H1 (cell line): ENCODE results near the gene PTMS. TPM values are rescaled to one million over a fixed set of nuclear protein-coding genes. Genes with fewer than 3 reads are reported as not detected.

Source experiments
- CTCF ChIA-PET: fragments of 300-600 bp; sonication (Branson Sonifier 250); formaldehyde crosslinking; loops from one replicate; lab custom pipeline; 2021; ENCODE audit not compliant: partially characterized antibody; lab: Charles Lee
- POLR2A ChIA-PET: fragments of 300-600 bp; sonication (Branson Sonifier 250); formaldehyde crosslinking; loops from one replicate; lab custom pipeline; 2021; ENCODE audit warnings: inconsistent platforms; ENCODE audit not compliant: partially characterized antibody; lab: Charles Lee
- DNase-seq, 2 experiments: peaks; one replicate each; pipeline versions ENCODE4 v3.0.0 to v3.0.0-alpha.2; 2010 to 2022; ENCODE audit warnings: low spot score in 2 of 2, low read depth in 1 of 2, mixed read lengths in 1 of 2
- FAIRE-seq: peaks from 2 replicates; lab custom pipeline; 2011; peaks lifted over from hg19 to GRCh38; lab: Jason Lieb, UNC
- H2AFZ ChIP-seq: 2 replicates; pipeline ENCODE4 v1.8.1; 2012; ENCODE audit warnings: low read length, inconsistent platforms
- H2AK5ac ChIP-seq: 2 replicates; pipeline ENCODE4 v1.6.1; 2013; ENCODE audit warnings: low read depth, low read length
- H2BK120ac ChIP-seq: replicated peaks from 2 replicates; pipeline ENCODE3; 2013; ENCODE audit warnings: low read depth, low read length, inconsistent platforms
- H2BK12ac ChIP-seq: 2 replicates; pipeline ENCODE4 v1.6.1; 2013; ENCODE audit warnings: low read depth, low read length
- H2BK15ac ChIP-seq: 2 replicates; pipeline ENCODE4 v1.6.1; 2013; ENCODE audit warnings: low read length
- H2BK20ac ChIP-seq: 2 replicates; pipeline ENCODE4 v1.6.1; 2013; ENCODE audit warnings: low read length
- H2BK5ac ChIP-seq: 2 replicates; pipeline ENCODE4 v1.6.1; 2013; ENCODE audit warnings: low read depth, low read length
- H3K14ac ChIP-seq: 2 replicates; pipeline ENCODE4 v1.6.1; 2013; ENCODE audit warnings: inconsistent platforms; ENCODE audit not compliant: insufficient read length
- H3K18ac ChIP-seq: 2 replicates; pipeline ENCODE4 v1.6.1; 2013; ENCODE audit warnings: low read length; ENCODE audit errors: extremely low read depth
- H3K23ac ChIP-seq: 2 replicates; pipeline ENCODE4 v1.6.1; 2013; ENCODE audit warnings: inconsistent platforms; ENCODE audit not compliant: insufficient read length
- H3K23me2 ChIP-seq: 2 replicates; pipeline ENCODE4 v1.6.1; 2013; ENCODE audit warnings: low read depth, low read length
- H3K27ac ChIP-seq: 2 replicates; pipeline ENCODE4 v1.6.1; 2011; ENCODE audit warnings: low read depth, low read length, inconsistent platforms
- H3K27me3 ChIP-seq, 4 experiments: replicated peaks in 1 of 4; 1 replicate in 1 of 4; 2 replicates in 3 of 4; pipeline versions ENCODE4 v1.6.1 to v1.8.1; 2011 to 2013; ENCODE audit warnings: low read length in 3 of 4, mild to moderate bottlenecking in 3 of 4, inconsistent platforms in 2 of 4, mixed read lengths in 2 of 4, moderate library complexity in 1 of 4; ENCODE audit not compliant: control insufficient read depth in 3 of 4, insufficient read depth in 3 of 4; ENCODE audit errors: extremely low read depth in 1 of 4
- H3K36me3 ChIP-seq, 4 experiments: 2 replicates each; pipeline versions ENCODE4 v1.6.1 to v1.8.1; 2011 to 2013; ENCODE audit warnings: mild to moderate bottlenecking in 4 of 4, low read length in 3 of 4, moderate library complexity in 2 of 4, control low read depth in 1 of 4, inconsistent platforms in 1 of 4; ENCODE audit not compliant: insufficient read depth in 4 of 4, control insufficient read depth in 2 of 4
- H3K4ac ChIP-seq: replicated peaks from 2 replicates; pipeline ENCODE3; 2013; ENCODE audit warnings: low read length, low read depth, mixed read lengths, inconsistent platforms; ENCODE audit not compliant: insufficient read length
- H3K4me1 ChIP-seq, 4 experiments: replicated peaks in 1 of 4; 1 replicate in 1 of 4; 2 replicates in 3 of 4; pipeline versions ENCODE4 v1.6.1 to v1.8.1; 2011 to 2013; ENCODE audit warnings: low read length in 3 of 4, inconsistent platforms in 2 of 4, mixed read lengths in 1 of 4; ENCODE audit not compliant: insufficient read depth in 4 of 4, control insufficient read depth in 3 of 4
- H3K4me2 ChIP-seq, 2 experiments: 2 replicates each; pipeline versions ENCODE4 v1.6.1 to v1.8.1; 2011 to 2013; ENCODE audit warnings: low read depth in 2 of 2, low read length in 2 of 2, control low read depth in 1 of 2, inconsistent platforms in 1 of 2, mild to moderate bottlenecking in 1 of 2; ENCODE audit not compliant: insufficient read depth in 1 of 2
- H3K4me3 ChIP-seq, 4 experiments: fragments of 200-600, 300-600 bp in 1 of 4; sonication (generic), shearing (Covaris generic), sonication (Bioruptor Twin) in 1 of 4; 2 replicates each; pipeline versions ENCODE4 v1.5.1 to v1.8.1; 2011 to 2016; ENCODE audit warnings: low read length in 4 of 4, low read depth in 3 of 4, control low read depth in 2 of 4, inconsistent platforms in 2 of 4, mild to moderate bottlenecking in 2 of 4, mixed read lengths in 1 of 4, moderate library complexity in 1 of 4; ENCODE audit not compliant: insufficient read depth in 2 of 4; ENCODE audit errors: extremely low read depth in 1 of 4
- H3K56ac ChIP-seq: replicated peaks from 2 replicates; pipeline ENCODE3; 2013; ENCODE audit warnings: low read depth, mild to moderate bottlenecking, mixed read lengths, low read length, inconsistent platforms; ENCODE audit not compliant: insufficient read length
- H3K79me1 ChIP-seq: 2 replicates; pipeline ENCODE4 v1.6.1; 2013; ENCODE audit warnings: low read depth, low read length, control low read depth
- H3K79me2 ChIP-seq, 2 experiments: 2 replicates each; pipeline versions ENCODE4 v1.6.1 to v1.8.1; 2012 to 2013; ENCODE audit warnings: low read length in 2 of 2, mild to moderate bottlenecking in 2 of 2, inconsistent platforms in 1 of 2; ENCODE audit not compliant: insufficient read depth in 2 of 2, control insufficient read depth in 1 of 2
- H3K9ac ChIP-seq, 4 experiments: replicated peaks in 1 of 4; 1 replicate in 1 of 4; 2 replicates in 3 of 4; pipeline versions ENCODE4 v1.6.1 to v1.8.1; 2011 to 2013; ENCODE audit warnings: low read depth in 3 of 4, low read length in 3 of 4, control low read depth in 2 of 4, mild to moderate bottlenecking in 2 of 4, moderate library complexity in 2 of 4, inconsistent platforms in 1 of 4; ENCODE audit errors: extremely low read depth in 1 of 4
- H3K9me3 ChIP-seq, 2 experiments: 2 replicates each; pipeline versions ENCODE4 v1.6.1 to v1.8.1; 2012 to 2013; ENCODE audit warnings: mild to moderate bottlenecking in 2 of 2, moderate library complexity in 2 of 2, control low read depth in 1 of 2, inconsistent platforms in 1 of 2, low read depth in 1 of 2, low read length in 1 of 2, mixed read lengths in 1 of 2; ENCODE audit not compliant: insufficient read depth in 2 of 2
- H4K20me1 ChIP-seq, 2 experiments: replicated peaks in 1 of 2; 2 replicates each; pipeline versions ENCODE3 to v1.8.1; 2011 to 2013; ENCODE audit warnings: inconsistent platforms in 2 of 2, low read length in 2 of 2, mild to moderate bottlenecking in 1 of 2; ENCODE audit not compliant: insufficient read depth in 2 of 2, control insufficient read depth in 1 of 2
- H4K5ac ChIP-seq: 2 replicates; pipeline ENCODE4 v1.6.1; 2013; ENCODE audit warnings: low read length, low read depth, mixed read lengths, inconsistent platforms; ENCODE audit not compliant: insufficient read length
- H4K8ac ChIP-seq: 2 replicates; pipeline ENCODE4 v1.8.0; 2013; ENCODE audit warnings: mild to moderate bottlenecking, moderate library complexity, low read length, inconsistent platforms; ENCODE audit not compliant: insufficient read depth; ENCODE audit errors: extremely low read depth
- H4K91ac ChIP-seq: replicated peaks from 2 replicates; pipeline ENCODE3; 2013; ENCODE audit warnings: low read length, mixed read lengths, inconsistent platforms; ENCODE audit not compliant: insufficient read length
- ASH2L ChIP-seq: fragments of 200-600, 300-600 bp; sonication (generic); IDR thresholded peaks from one replicate; pipeline ENCODE4 v1.7.1; 2017; ENCODE audit warnings: low read length
- GTF2F1 ChIP-seq: IDR thresholded peaks from 2 replicates; pipeline ENCODE4 v1.6.1; 2012; ENCODE audit warnings: low read depth, low read length, improper control_type of control experiment, borderline replicate concordance
- HDAC2 ChIP-seq, 2 experiments: fragments of 300-600 bp in 1 of 2; sonication (generic) in 1 of 2; IDR thresholded peaks; 2 replicates each; pipeline ENCODE4 v1.6.1; 2011 to 2012; ENCODE audit warnings: low read depth in 2 of 2, low read length in 2 of 2, mild to moderate bottlenecking in 2 of 2, moderate library complexity in 2 of 2, borderline replicate concordance in 1 of 2, inconsistent platforms in 1 of 2
- KDM1A ChIP-seq: fragments of 200-600, 300-600 bp; sonication (generic); IDR thresholded peaks from 2 replicates; pipeline ENCODE4 v1.7.1; 2016; ENCODE audit warnings: mild to moderate bottlenecking, low read length, borderline replicate concordance
- NRF1 ChIP-seq: IDR thresholded peaks from 2 replicates; pipeline ENCODE4 v1.6.1; 2011; ENCODE audit warnings: mild to moderate bottlenecking, low read depth, low read length, improper control_type of control experiment
- PHF8 ChIP-seq: fragments of 200-600 bp; sonication (generic); conservative IDR thresholded peaks from 2 replicates; pipeline ENCODE4 v1.7.1; 2012; ENCODE audit warnings: low read depth, mild to moderate bottlenecking, inconsistent platforms, low read length, moderate library complexity
- SUZ12 ChIP-seq: fragments of 200-600 bp; sonication (generic); IDR thresholded peaks from 2 replicates; pipeline ENCODE4 v1.6.1; 2012; ENCODE audit warnings: mild to moderate bottlenecking, inconsistent platforms, low read length, moderate library complexity, mixed read lengths
- TCF12 ChIP-seq: IDR thresholded peaks from 2 replicates; pipeline ENCODE4 v1.6.1; 2011; ENCODE audit warnings: low read depth, mild to moderate bottlenecking, low read length
- YY1 ChIP-seq: IDR thresholded peaks from 2 replicates; pipeline ENCODE4 v1.6.1; 2011; ENCODE audit warnings: low read depth, mild to moderate bottlenecking, low read length
- WGBS, 2 experiments: shearing (Covaris generic) in 1 of 2; methylation state at CpG; one replicate each; pipeline versions ENCODE4 v1.1.6 to v1.1.7; 2013 to 2015; ENCODE audit warnings: low lambda C conversion rate in 2 of 2, mixed read lengths in 2 of 2, inconsistent platforms in 1 of 2, low coverage in 1 of 2, missing lambda C conversion rate in 1 of 2; ENCODE audit not compliant: insufficient replicate concordance in 2 of 2, insufficient coverage in 1 of 2, insufficient read length in 1 of 2; ENCODE audit errors: extremely low coverage in 1 of 2, missing lambda C conversion rate in 1 of 2; 5-methylcytosine and 5-hydroxymethylcytosine counted together
- polyA plus RNA-seq, 7 experiments: library from polyadenylated mRNA; depleted of rRNA in 3 of 7; stranded (reverse) in 5 of 7; unstranded in 2 of 7; fragments of >200 nt in 5 of 7; fragments of 200-250 nt in 2 of 7; gene quantifications; 1 replicate in 5 of 7; 2 replicates in 1 of 7; 4 replicates in 1 of 7; pipeline versions ENCODE4 v1.2.1 to v1.2.3, GENCODE V29; 2011 to 2013; ENCODE audit warnings: missing spikeins in 2 of 7, mixed read lengths in 2 of 7
- total RNA-seq: library from RNA; stranded (reverse); fragmentation: NEBNext Ultra II Directional; extraction: Animal tissue kit (Norgen Biotek cat#: 25700); gene quantifications from 2 replicates; pipeline ENCODE4 v1.2.1, GENCODE V29; 2021
- TF ChIP-seq, protein P1 (sequence below): IDR thresholded peaks from 2 replicates; pipeline ENCODE4 v1.6.1; 2011; ENCODE audit warnings: low read depth, mild to moderate bottlenecking, low read length; ENCODE audit not compliant: insufficient read depth
- TF ChIP-seq, protein P2 (sequence below): IDR thresholded peaks from 2 replicates; pipeline ENCODE4 v1.6.1; 2011; ENCODE audit warnings: low read length, improper control_type of control experiment

The PTMS gene
- total and polyA plus RNA-seq, 2 of the 8 experiments (the other 6 are each of a cell fraction or from before 2014, with no cell fraction given): 444 to 553 TPM

DNA sequence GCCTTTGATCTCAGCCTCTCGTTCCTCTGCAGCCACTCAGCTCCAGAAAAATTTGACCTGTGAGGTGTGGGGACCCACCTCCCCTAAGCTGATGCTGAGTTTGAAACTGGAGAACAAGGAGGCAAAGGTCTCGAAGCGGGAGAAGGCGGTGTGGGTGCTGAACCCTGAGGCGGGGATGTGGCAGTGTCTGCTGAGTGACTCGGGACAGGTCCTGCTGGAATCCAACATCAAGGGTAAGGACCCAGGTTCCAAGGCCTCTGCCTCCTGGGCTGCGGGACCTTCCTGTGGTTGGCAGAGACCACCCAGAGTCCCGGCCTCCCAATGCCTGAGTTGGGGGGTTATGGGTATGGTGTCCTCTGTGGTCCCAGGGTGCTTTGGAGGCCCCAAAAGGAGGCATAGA is 50.9 kb downstream of the PTMS start:
- Histone ChIP-seq H3K23ac (no peak overlapping the region), H3K4me3 (no peak overlapping the region), H2BK5ac (no peak overlapping the region), H4K8ac (no peak overlapping the region), H3K79me2 (no peaks in the 10 kb centered on the region), H4K20me1 (peaks cover 0 to 6% of the 10 kb centered on the region in 2 experiments), H3K18ac (no peak overlapping the region), H2AK5ac (no peak overlapping the region; the same call in 1 of the 2 replicates), H3K23me2 (peaks cover 17% of the 10 kb centered on the region), H3K36me3 (no peaks in the 10 kb centered on the region; a peak in 1 of 8 replicates), H3K4ac (no peak overlapping the region), H4K5ac (no peak overlapping the region), H2BK120ac (no peak overlapping the region), H3K9me3 (peaks cover 0 to 2% of the 10 kb centered on the region in 2 experiments; a peak in 1 of 4 replicates), H3K79me1 (no peaks in the 10 kb centered on the region), H3K9ac (no peak overlapping the region), H3K56ac (no peak overlapping the region), H2AFZ (no peak overlapping the region), H3K14ac (no peak overlapping the region), H2BK20ac (no peak overlapping the region), H3K27me3 (peaks cover 0 to 3% (median 1%) of the 10 kb centered on the region in 4 experiments; a peak in 4 of 7 replicates), H3K27ac (no peak overlapping the region), H3K4me2 (no peak overlapping the region; a peak in 1 of 4 replicates), H2BK12ac (no peak overlapping the region), H2BK15ac (no peak overlapping the region), H3K4me1 (peaks cover 4 to 37% (median 22%) of the 10 kb centered on the region in 4 experiments), H4K91ac (peak overlapping the region; percentile 11)
- no peak for DNase-seq
- FAIRE-seq: no peak
- ChIA-PET CTCF (interaction anchor here (1.4 to 3.2 kb wide), 3 partner anchors 8 to 40 kb away, joined by 3 to 19 read pairs (median 6); no protein-coding TSS in a partner anchor), POLR2A (interaction anchor here (0.8 to 1.7 kb wide), 6 partner anchors 11 to 127 kb away, joined by 3 to 7 read pairs (median 5); partner anchors contain the start of genes C12orf57, MLF2, P3H3 and PTMS)
- WGBS, 2 experiments: 88% methylated on average over 8 of the region's 8 CpGs; no CpG with 5 or more reads in 1 of the 2 experiments
- TF ChIP-seq, protein P1, sequence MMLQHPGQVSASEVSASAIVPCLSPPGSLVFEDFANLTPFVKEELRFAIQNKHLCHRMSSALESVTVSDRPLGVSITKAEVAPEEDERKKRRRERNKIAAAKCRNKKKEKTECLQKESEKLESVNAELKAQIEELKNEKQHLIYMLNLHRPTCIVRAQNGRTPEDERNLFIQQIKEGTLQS: no peak
- TF ChIP-seq YY1 (no peak), PHF8 (no peak), GTF2F1 (no peak), TCF12 (no peak), ASH2L (no peak), SUZ12 (no peak), HDAC2 (IDR thresholded peaks at IDR 0.05; ENCODE audit: borderline replicate concordance in 1 of 2, low read depth in 2 of 2, low read length in 2 of 2) (no peak), NRF1 (no peak), KDM1A (no peak)
- TF ChIP-seq, protein P2, sequence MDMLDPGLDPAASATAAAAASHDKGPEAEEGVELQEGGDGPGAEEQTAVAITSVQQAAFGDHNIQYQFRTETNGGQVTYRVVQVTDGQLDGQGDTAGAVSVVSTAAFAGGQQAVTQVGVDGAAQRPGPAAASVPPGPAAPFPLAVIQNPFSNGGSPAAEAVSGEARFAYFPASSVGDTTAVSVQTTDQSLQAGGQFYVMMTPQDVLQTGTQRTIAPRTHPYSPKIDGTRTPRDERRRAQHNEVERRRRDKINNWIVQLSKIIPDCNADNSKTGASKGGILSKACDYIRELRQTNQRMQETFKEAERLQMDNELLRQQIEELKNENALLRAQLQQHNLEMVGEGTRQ: no peak
